Mesothelial cell of epicardium (in vitro differentiated cells): ENCODE measurements around the gene LRRC36. TPM values are rescaled to one million over a fixed set of nuclear protein-coding genes. Genes with fewer than 3 reads are reported as not detected.

ENCODE experiments used
- DNase-seq, 2 experiments: peaks; one replicate each; pipeline ENCODE4 v3.0.0; 2021; ENCODE audit warnings: low spot score in 2 of 2; ENCODE audit not compliant: unreplicated experiment in 2 of 2
- H3K27ac Mint-ChIP-seq: 2 replicates; pipeline ENCODE4 v1.8.0; 2021; ENCODE audit warnings: mixed read lengths
- H3K27me3 Mint-ChIP-seq: 2 replicates; pipeline ENCODE4 v1.8.0; 2021; ENCODE audit warnings: low read depth, mixed read lengths
- H3K36me3 Mint-ChIP-seq: 2 replicates; pipeline ENCODE4 v1.8.0; 2021; ENCODE audit warnings: mixed read lengths
- H3K4me1 Mint-ChIP-seq: 2 replicates; pipeline ENCODE4 v1.8.0; 2021; ENCODE audit warnings: mixed read lengths
- H3K4me3 Mint-ChIP-seq: 2 replicates; pipeline ENCODE4 v1.8.0; 2021; ENCODE audit warnings: mild to moderate bottlenecking, moderate library complexity, mixed read lengths
- H3K9me3 Mint-ChIP-seq: 2 replicates; pipeline ENCODE4 v1.8.0; 2021; ENCODE audit warnings: mixed read lengths
- CTCF ChIP-seq: fragments of 200-600 bp; sonication (generic); IDR thresholded peaks from one replicate; pipeline ENCODE4 v1.5.0; 2021; ENCODE audit warnings: antibody characterized with exemption; ENCODE audit not compliant: unreplicated experiment
- total RNA-seq: library from RNA; stranded (reverse); gene quantifications from 3 replicates; pipeline ENCODE4 v1.2.1, GENCODE V29; 2021

The LRRC36 gene
- total RNA-seq, 1 donor from 2014 or later: 0.20 TPM

- TF ChIP-seq CTCF: no peak
- H3K4me1 Mint-ChIP-seq: peaks cover 11% of the 10 kb centered on the region
- H3K27me3 Mint-ChIP-seq: peaks cover 22% of the 10 kb centered on the region
- no peak overlapping the region for H3K27ac Mint-ChIP-seq
- DNase-seq: no peak
- H3K4me3 Mint-ChIP-seq: no peak overlapping the region
- H3K9me3 Mint-ChIP-seq: no peaks in the 10 kb centered on the region
- H3K36me3 Mint-ChIP-seq: no peaks in the 10 kb centered on the region
Measured at GRCh38 chr16:67299269-67299668, 27.3 kb upstream of the LRRC36 start.

GRCh38 chr16:67301080-67301782 is 25.4 kb upstream of the LRRC36 start:
- no peak for DNase-seq
- Mint-ChIP-seq H3K4me1 (peaks cover 11% of the 10 kb centered on the region), H3K27ac (peak overlapping the region; percentile 17), H3K9me3 (no peaks in the 10 kb centered on the region), H3K4me3 (no peak overlapping the region), H3K36me3 (no peaks in the 10 kb centered on the region), H3K27me3 (peaks cover 14% of the 10 kb centered on the region)
- no peak for TF ChIP-seq CTCF

- peaks cover 11% of the 10 kb centered on the region for H3K4me1 Mint-ChIP-seq
- no peak for DNase-seq
- H3K9me3 Mint-ChIP-seq: no peaks in the 10 kb centered on the region
- H3K27ac Mint-ChIP-seq: peak overlapping the region; percentile 80
- no peak overlapping the region for H3K4me3 Mint-ChIP-seq
- TF ChIP-seq CTCF: no peak
- H3K27me3 Mint-ChIP-seq: peaks cover 14% of the 10 kb centered on the region
- H3K36me3 Mint-ChIP-seq: no peaks in the 10 kb centered on the region
Measured at GRCh38 chr16:67302076-67302475, 24.5 kb upstream of the LRRC36 start.

GRCh38 chr16:67302970-67303369 is 23.6 kb upstream of the LRRC36 start:
- H3K9me3 Mint-ChIP-seq: no peaks in the 10 kb centered on the region
- peaks cover 8% of the 10 kb centered on the region for H3K27me3 Mint-ChIP-seq
- H3K36me3 Mint-ChIP-seq: no peaks in the 10 kb centered on the region
- no peak overlapping the region for H3K4me3 Mint-ChIP-seq
- no peak for DNase-seq
- no peak overlapping the region for H3K27ac Mint-ChIP-seq
- TF ChIP-seq CTCF: no peak
- peaks cover 11% of the 10 kb centered on the region for H3K4me1 Mint-ChIP-seq

- no peak for DNase-seq
- TF ChIP-seq CTCF: no peak
- peaks cover 11% of the 10 kb centered on the region for H3K4me1 Mint-ChIP-seq
- H3K27ac Mint-ChIP-seq: no peak overlapping the region
- no peak overlapping the region for H3K4me3 Mint-ChIP-seq
- no peaks in the 10 kb centered on the region for H3K36me3 Mint-ChIP-seq
- peaks cover 6% of the 10 kb centered on the region for H3K27me3 Mint-ChIP-seq
- no peaks in the 10 kb centered on the region for H3K9me3 Mint-ChIP-seq
Measured at GRCh38 chr16:67304020-67304419, 22.6 kb upstream of the LRRC36 start.
